DMS153 treated with DMSO at 0.1 percent for 48 hours (cell line): Measurements from ENCODE around the gene GAS7.

ENCODE experiments used
- DNase-seq: peaks from one replicate; lab custom pipeline; 2025; ENCODE audit not compliant: unreplicated experiment; lab: John Stamatoyannopoulos, UW

GAS7 gene

DNA sequence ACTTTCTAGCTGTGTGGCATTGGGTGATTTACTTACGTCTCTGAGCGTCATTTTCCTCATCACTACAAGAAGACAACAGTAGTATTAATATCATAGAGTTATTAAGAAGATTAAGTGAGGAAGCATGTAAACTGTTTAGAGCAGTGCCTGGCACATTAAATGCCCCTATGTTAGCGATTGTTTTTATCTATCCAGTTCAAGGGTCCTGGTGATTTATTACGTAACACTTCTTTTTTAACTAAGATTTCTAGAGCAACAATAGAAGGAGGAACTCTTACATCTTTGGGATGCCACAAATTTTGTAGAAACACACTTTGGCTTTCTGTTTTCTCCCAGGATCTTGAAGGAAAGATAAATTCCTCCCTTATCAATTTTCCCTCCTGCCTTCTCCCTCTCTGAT, 3.3 kb upstream of the GAS7 start:
- DNase-seq, result no peak

DNA sequence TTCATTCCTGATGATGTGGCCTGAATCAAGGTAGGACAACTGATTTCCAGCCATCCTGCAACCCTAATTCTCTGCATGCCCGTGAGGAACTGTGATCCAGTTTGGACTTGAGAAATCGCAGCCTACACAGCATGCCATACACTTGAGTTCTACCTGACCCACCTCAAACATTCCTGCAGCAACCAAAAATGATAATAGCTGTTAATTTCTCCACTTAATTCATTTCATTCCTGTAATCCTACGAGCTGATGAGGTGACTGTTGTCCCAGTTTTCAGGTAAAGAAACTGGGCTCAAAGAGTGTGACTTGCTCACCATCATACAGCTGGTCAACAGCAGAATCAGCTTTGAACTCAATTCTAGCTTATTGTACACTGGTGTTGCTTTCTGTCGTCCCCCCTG, 2.2 kb upstream of the GAS7 start:
- DNase-seq, result no peak

DNA sequence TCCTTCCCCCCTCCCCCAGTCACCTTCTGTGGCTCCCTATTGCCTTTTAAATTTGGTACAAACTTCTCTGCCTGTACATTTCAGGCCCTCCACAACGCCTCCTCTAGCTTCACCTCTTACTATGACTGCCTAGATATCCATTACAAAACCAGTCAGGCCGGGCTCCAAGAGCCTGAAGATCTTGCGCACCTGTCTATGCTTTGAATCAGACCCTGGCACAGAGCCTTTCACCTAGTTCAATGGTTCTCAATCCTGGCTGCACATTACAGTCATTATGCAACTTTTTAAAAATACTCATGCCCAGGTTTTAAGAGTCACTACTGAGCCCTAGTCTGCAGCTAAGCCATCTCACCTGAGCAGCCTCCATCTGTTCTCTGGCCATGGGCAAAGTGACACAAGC, 1.6 kb upstream of the GAS7 start:
- no peak for DNase-seq

DNA sequence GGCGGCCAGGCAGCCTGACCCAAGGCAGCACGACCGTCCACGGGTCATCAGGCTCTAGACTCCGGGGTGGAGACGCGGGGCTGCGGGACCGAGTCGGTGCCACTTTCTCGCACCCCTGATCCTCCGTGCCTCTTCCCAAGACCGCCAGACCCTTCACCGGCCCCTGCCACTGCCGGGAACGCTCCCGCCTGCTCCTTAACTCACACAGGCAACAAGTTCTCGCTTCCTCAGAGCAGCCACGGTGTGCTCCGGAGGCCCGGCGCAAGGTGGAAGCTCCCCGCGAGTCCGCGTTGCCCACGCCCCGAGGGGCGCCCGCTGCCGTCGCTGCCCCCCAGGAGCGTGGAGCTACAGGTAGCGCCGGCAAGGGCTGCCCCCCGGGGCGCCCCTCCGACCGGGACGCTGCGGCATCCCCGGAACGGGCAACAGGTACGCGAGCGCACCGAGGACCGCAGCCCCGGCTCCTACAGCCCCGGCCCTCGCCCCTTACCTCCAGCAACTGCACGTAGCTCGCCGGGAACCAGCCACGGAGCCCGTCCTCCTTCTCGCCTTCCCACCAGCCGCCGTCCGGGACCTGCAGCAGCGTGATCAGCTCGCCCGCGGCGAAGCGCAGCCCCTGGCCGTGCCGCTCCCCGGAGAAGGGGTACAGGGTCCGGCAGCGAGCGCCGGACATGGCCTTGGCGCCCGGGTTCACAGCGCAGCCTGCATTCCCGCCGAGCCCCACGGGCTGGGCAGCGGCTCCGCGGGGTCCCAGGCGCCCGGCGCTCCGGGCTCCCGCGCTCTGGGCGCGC, 491 bp downstream of the GAS7 start:
- no peak for DNase-seq

DNA sequence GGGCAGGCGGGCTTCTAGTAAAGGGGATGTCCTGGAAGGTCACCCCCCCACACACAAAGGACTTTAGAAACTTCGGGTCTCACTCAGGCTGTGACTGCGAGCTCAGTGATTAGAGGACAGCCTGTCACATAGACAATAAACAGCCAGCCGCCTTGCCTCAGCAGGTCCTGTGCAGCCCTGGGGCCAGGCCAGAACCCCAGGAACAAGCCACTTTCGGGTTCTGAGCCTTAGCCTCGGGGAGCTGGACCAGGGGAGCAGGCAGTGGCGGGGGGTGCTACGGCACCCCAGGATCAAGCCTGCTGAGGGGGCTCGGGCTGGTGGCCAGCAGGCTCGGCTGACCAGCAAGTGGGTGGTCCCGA, 1.1 kb downstream of the GAS7 start:
- no peak for DNase-seq

DNA sequence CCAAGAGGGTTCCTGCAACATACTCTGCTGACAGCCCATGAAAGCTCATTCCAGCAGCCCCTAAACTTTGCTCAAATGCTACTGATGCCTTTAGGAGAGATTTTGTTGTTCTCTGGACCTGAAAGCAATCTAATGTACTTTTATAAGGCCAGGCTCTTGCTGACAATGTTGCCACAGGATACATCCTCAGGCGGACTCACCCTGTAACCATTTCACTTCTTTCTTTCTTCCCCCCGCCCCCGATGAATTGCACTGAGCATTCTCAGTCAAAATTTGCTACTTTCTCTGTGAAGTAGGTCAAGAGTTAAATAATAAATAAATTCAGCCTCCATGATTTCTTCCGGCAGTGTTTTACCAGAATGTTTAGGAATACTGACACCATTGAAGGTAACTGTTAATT, 1.5 kb downstream of the GAS7 start:
- no peak for DNase-seq

DNA sequence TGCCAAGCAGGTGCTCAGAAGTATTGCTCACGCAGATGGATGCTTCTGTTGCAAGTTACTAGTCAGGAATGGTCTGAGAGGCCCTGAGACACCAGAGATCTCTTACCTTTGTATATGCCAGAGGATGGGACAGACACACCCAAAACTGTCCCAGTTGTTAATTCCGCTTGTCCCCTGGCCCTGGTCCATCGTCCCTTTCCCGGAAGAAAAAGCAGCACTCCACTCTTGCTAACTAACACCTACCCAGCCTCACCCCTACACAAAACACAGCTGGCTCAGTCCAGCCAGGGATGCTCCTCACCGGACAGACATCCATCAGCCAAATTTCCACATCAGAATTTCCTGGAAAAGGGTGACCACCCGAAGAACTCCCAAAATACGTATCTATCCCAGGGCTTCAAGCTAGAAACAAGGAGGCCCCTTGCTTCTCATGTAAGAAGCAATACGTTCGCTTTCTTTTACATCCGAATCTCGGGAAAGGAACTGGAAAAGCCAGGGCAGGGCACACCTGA, 2.0 kb downstream of the GAS7 start:
- no peak for DNase-seq

DNA sequence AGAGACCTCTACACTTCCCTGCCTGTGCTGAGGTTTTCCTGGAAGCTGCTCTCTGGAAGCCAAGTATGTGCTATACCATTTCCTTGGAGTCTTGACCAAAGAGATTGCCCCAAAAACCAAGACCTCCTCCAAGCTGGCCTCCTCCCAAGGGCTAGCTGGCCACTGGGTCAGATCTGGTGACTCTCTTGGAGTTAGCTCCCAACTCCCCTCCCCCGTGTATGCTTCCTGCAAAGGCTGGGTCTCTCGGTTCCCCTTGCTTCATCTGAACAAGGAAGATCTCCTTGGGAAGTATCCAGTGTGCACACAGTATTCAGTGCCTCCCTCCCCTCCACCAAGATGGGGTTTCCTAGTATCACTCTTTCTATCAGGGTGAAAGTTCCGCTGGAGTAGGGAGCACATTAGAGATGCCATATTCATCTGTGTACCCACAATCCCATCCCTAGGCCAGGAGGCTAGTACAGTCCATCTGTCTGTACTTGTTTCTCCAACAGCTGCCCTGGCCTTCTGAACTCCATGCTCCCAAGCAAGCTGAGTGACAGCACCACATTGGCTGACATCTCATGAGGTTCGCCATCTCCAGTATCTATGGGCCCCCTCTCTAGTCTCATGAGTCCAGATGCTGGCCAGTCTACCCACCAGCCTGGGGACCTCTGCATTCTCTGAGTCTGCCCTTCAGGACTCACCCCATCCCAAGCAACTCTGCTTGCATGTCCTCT, 3.2 kb downstream of the GAS7 start:
- DNase-seq, result no peak

DNA sequence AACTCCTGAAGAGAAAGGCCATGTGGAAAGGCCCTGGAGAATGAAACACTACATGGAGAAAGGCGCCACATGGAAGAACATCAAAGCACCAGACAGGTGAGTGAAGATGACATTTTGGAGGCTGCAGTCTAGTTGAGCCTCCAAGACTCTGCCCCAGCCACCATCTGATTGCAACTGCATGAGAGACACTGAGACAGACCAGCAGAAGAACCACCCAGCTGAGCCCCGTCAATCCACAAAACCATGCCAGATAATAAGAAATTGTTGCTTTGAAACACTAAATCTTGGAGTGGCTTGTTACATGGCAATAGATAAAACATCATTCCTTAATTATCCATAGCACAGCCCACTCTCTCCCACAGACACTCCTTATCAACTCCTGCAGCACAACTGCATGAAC, 4.8 kb downstream of the GAS7 start:
- no peak for DNase-seq

DNA sequence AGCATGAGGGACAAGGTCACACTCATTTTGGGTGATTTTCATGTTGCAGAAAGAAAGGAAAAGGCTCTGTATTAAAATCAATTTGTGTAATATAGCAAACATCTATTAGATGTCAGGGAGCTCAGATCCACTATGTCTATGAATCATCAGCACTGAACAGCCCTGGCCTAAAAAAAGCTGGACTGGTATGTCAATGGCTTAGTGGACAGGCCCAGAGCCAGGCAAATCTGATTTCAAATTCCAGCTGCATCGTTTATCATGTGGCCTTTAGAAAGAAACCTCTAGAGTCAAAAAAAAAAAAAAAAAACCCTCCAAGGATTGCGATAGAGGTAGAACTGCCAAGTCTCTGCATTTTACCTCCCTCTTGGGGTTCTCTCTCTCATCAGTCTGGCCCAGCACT, 5.4 kb downstream of the GAS7 start:
- DNase-seq, result no peak

DNA sequence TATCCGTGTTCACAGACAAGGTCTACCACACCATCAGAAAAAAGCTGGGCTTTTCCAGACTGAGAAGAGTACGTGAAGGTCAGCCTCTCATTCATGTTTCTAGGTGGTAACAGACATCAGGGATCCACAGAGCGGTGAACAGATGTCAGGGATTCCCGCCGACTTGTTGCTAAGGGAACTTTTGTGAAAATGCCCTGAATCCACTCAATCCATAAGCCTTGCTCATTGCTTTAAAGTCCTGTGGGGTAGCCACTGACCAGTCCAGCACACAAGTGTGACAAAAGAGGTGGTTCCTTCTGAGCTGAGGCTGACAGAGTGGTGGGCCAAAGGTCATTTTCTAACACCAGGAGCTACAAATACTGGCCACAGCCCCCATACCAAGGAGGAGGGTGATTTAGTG, 5.9 kb downstream of the GAS7 start:
- DNase-seq, result no peak

DNA sequence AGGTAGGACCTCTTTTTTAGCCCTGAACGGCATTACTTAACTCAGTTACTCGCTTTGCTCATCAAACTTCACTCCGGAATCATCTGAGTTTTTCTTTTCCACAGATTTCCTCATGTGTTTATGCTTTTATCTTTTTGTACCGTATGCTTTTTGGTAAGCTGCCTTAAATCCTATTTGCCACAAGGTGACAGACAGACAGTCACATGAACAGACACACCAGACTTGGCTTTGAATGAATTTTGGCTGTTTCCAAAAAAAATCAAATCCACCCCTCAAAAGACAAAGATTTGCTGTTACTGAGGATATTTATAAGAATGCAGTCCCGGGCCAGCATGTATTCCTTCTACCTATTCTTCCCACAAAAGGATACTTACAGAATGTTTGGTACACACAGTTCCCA, 10.9 kb downstream of the GAS7 start:
- no peak for DNase-seq

DNA sequence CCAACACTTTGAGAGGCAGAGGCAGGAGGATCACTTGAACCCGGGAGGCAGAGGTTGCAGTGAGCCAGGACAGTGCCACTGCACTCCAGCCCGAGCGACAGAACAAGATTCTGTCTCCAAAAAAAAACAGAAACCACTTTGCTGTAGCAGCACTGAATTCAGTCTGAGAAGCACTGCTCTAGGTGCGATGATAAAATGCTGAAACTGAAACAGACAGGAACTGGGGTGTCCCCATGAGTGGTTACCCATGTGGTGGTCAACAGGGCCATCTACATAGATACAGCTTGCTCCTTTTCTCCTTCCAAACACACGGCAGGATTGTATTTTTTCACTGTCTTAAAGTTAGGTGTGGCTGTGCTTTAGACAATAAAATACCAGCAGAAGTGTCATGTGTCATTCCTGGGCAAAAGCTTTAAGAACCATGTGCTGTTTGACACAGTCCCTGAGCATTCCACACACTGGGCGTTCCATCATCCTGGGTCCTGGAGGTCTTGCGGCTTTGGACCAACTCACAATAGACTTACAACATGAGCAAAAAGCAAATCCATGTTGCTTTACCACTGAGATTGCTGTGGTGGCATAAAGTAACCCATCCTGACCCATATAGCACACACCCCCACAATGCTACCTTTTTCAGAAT, 11.5 kb downstream of the GAS7 start:
- no peak for DNase-seq

DNA sequence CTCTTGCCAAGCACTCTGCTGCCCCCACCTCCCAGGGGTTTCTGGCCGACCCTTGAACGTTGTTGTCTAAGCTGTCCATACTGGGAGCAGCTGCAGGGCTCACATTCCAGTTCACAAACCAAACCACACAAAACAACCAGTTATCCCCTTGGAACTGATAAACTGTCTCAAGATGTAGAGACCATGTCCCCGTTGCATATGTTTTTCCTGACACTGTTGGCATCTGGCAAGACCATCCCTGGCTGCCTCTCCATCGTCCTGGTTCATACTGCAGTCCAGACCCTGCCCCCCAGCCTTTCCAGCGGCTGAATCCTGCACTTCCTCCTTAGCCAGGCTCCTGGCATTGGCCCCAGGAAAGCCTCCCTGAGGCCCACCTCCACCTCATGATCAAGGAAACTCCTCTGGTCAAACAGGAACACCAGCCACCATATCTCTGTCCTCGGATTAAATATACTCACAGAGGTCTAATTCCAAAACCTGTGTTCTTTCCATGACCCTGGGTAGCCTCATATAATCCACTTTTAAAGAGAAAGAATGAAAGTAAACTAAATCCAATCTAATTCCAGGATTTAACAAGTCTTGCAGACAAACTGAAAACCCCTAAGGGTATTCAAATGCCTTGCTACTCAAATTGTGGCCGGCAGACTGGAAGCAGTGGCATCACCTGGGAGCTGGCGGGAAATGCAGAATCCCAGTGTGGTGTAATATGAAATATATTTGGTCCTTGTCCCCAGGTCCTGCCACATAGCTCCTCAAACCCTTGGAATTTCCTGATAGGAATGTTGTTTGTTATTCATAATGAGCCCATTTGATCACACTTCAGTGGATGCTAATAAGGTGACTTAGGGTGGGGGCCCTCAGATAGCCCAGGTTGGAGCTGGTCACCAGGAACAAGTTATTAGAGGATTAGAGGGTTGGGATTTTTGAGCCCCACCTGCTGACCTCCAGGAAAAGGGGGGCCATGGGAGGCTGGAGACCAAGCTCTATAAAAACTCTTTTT, 14.2 kb downstream of the GAS7 start:
- DNase-seq, result no peak

DNA sequence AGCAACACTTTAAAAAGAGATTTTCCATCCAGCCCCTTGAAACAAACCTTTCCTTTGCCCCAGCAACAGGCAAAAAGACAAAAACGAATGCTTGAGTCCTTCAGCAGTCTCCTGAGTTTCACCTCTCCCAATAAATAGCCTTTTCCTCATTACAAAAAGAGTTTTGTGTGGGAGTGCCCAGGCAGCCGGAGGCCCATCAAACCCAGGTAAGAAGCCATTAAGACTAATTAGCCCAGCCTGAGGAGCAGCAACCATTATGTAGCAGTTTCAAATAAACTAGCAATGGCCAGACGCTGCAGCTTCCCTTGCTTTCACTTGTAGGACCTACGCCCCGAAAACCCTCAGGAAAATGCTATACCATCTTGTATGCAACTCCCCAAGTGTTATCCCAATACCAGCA, 15.6 kb downstream of the GAS7 start:
- DNase-seq, result no peak

DNA sequence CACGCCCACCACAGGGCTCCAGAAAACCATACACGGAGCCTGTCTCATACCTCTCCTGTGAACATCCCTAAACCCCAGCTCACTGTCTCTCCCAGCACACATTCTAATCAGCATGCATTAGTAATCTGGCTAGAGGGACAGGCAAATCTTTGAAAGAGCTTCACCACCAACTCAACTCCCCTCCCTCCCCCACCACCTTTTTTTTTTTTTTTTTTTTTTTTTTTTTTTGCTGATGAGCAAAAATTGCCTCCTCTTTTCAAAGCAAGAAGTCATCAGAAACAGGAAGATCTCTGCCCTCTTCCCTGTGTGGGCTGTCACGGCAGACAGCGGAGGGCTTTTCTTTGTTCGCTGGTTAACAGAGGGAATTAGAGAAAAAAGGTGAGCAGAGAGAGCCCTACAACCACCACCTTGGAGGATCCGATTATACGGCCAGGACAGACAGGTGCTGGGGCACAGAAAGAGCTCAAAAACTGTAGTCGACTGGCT, 19.9 kb downstream of the GAS7 start:
- DNase-seq, result no peak

DNA sequence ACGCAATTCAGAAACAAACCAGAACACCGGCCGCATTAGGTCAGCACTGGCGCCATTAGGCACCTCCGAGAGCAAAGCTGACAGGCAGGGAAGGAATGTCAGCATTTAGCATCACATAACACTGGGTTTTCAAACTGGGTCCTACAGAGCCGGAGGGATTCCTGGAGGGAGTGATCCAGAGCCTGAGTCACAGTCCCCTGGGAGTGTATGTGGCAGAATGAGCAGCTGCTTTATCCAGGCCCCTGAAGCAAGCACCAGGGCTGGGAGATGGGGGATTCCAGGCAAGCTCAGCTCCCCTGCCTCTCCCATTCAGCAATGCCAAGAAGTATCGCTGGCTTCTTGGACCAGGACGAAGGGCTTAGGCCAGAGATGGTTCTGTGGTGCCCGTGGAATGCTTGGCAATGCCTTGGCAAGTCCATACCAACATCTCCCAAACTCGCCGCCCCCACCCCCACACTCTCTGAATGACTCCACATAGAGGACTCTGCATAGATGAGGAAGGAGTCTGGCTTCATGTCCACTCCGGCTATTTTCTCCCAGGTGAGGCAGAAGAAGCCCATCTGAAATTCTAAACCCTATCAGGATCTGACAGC, 20.4 kb downstream of the GAS7 start:
- no peak for DNase-seq

DNA sequence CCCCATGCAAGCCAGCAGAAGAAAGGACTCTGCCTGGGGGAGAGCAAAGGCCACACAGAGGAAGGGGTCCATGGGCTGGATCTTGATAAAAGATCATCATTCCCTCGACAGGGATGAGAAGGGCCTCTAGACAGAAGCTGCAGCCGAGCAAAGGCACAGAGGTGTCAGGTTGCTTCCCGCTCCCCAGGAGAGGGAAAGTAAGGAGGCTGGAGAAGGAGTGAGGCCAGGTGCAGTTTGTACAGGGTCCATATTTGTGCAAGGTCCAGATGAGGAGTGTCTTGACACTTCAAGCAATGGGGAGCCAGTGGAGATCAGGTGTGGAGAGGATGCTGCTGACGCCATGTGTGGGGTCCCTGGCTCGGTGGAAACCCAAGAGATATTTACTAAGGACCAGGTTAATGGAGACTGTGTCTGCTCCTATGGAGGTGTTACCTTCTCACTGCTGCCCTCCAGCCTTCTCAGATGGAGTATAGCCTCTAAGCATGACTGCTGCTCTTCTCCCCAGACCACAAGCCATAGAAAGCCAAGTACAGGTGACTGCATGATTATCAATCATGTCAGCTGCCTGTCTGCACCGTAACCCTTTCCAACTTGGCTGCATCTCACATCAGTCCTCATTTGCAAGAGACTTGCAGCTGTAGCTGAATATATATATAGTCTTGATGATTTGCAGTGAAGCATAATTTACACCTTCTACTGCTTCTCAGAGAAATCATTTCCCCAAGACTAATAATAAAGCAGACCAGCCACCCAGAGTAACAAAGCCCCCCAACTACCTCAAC, 21.1 kb downstream of the GAS7 start:
- DNase-seq, result no peak

DNA sequence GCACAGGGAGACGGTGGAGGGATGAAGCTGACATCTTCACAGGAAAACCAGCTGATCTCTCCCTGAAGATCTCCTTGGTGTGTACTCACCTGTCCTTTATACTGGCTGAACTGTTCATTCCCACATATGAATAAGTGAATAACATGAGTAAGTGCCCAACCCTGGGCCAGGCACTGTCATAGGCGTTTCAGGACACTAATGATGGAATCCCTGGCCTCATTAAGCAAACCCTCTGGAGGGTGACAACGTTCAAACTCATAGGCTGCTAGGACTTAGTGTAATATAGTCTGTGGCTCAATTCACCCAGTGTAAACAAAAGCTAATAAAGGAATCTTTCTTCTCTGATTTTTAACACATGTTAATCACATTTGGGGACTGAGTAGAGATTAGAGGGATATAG, 24.5 kb downstream of the GAS7 start:
- no peak for DNase-seq

DNA sequence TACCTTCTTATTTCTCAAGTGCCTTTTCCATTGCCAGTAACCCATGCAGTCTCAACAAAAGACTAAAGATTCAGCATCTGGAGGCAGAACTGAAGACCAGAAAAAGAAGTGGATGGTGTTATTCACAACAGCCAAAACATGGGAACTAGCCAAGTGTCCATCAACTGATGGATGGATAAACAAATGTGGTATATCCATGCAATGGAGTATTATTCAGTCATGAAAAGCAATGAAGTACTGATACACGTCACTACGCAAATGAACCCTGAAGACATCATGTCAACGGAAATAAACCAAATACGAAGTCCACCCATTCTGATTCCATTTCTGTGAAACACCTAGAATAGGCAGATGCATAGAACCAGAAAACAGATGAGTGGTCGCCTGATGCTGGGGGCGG, 25.6 kb downstream of the GAS7 start:
- DNase-seq, result no peak
